GM19043 (cell line): Measurements from ENCODE around the gene OR2F1.

ENCODE experiments used
- ATAC-seq: cut with Tn5 transposase; IDR thresholded peaks from one replicate; pipeline ENCODE4 v1.9.1; 2021; ENCODE audit warnings: low read depth; ENCODE audit not compliant: unreplicated experiment

OR2F1 gene, protein sequence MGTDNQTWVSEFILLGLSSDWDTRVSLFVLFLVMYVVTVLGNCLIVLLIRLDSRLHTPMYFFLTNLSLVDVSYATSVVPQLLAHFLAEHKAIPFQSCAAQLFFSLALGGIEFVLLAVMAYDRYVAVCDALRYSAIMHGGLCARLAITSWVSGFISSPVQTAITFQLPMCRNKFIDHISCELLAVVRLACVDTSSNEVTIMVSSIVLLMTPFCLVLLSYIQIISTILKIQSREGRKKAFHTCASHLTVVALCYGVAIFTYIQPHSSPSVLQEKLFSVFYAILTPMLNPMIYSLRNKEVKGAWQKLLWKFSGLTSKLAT

DNA sequence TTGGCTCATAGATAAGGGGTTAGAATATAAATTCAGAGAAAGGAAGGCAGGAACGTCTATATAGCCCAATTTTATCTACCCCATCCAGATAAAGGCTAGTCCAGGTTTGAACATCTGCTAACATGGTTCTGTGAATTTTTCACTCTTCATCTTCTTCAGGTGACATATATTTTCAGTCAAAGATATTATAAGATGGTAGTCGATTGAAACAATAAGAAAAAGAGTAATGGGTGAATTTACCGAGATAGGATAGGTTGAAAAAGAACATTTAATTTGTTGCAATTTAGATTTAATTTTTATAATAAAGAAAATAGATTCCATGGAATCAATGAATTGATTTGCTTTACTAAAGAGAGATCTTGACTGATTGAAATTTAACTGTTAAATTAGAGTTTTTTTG, at the start of gene OR2F1:
TSS of gene OR2F1 (plus strand) at position 301 of the 400 bp plus-strand sequence. CDS start 5,127 bp downstream, outside the sequence.
- ATAC-seq = no peak

DNA sequence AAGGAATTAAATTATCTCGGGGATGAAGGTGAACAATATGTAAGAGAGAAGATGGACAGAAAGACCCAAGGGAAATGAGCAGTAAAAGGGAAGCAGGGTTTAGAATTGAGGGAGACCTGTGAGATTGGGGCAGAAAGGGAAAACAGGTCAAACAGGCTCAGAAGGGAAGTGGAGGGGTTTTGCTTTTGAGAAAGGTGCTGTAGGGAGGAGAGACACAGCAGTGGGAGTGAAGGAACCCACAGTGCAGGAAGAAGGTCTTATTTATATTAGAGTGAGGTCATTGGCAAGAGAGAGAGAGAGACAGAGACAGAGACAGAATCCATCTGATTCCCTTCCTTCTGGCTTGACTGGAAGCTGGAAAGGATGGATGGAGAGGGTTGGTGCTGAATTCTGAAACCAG, 49.1 kb upstream of the OR2F1 start:
- no peak for ATAC-seq

DNA sequence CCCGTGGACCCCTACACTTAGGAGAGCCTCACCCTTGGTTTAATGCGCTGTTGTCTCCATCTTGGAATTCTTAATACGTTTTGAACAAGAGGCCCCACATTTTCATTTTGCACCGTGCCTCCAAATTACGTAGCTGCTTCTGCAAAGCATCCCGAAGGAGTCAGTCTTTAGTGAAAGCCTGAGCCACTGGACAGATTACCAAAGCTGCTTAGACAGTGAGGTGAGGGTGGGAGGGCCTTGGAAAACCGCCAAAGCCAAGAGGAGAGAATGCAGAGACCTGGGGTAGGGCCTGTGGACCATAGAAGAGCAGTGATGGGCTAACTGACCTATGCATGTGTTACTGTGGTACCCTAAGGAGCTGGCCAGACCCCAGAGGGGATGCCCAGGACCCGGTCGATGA, 48.5 kb upstream of the OR2F1 start:
- no peak for ATAC-seq

DNA sequence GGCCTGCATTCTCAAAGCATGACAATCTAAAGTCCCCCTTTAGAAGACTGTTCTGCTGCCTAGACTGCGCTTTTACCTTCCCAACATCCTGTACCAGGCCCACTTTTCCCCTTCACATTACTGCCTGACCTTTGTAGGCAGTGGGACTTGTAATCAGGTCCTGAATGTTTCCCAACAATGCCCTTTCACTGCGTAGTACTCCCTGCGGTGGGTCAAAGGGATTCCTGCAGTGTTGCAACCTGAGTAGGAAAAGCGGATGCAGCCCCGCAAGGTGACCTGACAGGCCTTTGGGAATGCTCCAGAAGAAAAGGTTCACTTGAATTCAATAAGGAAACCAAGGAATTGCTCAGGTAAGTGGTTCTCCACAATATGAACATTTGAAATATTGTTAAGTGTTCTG, 47.7 kb upstream of the OR2F1 start:
- no peak for ATAC-seq

DNA sequence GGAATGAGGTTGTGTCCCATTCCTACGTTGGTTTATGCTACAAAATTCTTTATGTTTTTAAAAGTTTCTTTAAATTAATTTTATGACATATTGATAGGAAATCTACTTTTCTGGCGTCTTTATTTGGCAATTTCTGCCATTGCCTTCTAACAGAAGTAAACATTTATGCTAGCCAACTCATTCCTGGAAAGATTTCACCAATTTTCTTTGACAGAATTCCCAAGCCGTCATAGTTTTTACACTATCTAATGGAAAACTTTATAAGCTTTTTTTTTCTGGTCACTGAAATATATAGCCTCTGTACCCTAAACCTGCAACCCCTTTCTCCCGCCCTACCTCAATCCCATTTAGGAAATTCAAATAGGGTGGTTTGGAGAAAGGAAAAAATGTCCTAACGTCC, 46.5 kb upstream of the OR2F1 start:
- no peak for ATAC-seq

DNA sequence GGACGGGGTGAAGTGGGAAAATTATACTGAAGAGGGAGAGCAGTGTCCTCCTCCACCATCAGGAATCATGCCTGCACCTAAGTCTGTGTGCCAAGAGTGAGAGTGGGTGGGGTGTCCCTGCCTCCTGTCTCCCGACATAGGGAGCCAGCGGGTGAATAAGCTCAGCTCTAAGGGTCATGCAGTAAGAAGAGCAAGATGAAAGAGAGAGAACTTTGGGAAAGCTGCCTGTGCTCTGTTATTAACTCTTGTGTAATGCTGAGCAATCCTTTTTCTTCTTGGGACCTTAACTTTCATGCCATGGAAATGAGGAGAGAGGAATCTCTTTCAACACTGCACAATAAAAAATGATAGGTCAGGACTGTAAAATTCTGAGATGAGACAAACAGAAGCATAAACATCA, 44.8 kb upstream of the OR2F1 start:
- ATAC-seq = no peak

DNA sequence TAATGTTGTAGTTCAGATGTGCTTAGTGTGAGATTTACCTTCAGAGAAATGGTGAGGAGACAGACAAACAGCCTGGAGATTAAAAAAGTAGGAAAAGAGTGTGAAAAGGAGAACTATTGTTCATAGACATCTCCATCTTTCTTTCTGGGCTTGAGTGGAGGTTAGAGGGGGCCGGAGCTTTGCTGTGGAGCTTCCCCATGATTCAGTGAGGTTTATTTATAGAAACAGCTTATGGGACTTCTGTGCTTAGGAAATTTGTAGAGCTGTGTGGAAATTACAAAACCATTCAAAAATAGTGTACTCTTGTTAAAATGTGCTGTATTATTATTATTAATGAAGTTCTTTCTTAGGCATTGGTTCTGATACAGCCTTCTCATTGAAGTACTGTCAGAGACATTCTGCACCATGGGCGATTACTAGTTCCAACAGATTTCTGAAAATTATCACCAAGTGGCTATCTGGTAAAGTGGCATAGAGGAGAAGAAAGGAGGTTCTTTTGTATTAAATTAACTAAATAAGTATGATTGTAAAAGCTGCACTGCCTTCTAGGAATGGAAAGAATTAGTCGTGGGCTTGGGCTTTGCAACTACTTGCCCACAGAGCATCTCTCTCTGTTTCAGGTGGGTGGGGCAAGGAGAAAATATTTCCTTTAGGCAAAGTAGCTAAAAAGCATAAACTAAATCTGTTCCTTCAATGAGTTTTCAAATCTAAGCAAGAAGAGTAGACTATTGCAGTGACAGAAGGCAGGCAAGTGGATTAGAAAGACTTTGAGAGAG, 44.0 kb upstream of the OR2F1 start:
- ATAC-seq = no peak

DNA sequence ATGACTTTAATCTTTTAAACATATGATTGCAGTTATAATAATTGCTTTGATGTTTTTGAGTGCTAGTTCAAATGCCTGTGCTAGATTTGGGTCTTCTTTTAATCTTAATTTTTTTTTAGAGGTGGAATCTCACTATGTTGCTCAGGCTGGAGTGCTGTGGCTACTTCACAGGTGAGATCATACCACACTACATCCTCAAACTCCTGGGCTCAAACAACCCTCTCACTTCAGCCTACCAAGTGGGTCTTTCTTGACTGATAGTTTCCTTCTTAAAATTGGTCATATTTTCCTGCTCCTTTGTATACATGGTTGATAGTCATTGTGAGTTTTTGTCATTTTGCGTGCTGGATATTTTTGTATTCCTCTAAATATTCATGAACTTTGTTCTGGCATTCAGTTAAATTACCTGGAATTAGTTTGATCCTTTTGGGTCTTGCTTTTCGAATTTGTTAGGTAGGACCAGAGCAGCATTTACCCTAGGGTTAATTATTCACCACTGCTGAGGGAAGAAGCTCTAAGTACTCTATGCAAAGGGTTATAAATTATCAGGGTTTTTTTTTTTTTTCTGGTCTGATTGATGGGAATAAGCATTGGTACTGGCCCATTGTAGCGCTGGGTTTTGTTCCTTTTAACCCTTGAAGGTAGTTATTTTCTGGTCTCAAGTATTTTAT, 40.6 kb upstream of the OR2F1 start:
- ATAC-seq = no peak

DNA sequence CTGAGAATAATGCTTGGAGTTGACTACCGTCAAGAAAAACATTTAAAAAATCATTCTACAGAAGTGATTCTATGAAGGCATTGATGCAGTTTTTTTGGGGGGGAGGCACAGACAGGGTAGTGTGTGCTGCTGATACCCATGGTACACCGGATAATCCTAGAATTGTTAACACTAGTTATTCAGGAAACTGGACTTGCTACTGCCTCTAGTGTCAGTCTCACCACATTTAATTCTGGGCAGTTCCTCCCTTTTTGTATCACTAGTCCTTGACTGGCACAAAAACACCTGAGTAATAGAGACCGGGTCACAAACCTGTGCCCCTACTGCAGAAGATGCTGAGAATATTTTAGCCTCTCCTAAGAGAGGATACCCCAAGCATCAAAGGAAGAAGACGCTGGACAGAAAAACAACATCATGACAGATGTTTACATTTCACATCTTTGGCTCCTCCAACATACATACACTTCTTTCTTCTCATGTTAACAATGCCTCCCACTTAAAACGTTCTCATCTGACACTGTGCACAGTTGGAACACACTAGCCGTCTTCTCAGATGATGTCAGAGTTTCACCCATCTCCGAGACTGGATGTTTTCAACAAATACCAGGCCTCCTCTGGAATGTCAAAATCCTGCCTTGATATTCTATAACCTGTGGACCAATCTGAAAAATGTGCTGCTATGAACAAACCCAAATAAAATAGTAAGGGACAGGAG, 39.5 kb upstream of the OR2F1 start:
- ATAC-seq = no peak

DNA sequence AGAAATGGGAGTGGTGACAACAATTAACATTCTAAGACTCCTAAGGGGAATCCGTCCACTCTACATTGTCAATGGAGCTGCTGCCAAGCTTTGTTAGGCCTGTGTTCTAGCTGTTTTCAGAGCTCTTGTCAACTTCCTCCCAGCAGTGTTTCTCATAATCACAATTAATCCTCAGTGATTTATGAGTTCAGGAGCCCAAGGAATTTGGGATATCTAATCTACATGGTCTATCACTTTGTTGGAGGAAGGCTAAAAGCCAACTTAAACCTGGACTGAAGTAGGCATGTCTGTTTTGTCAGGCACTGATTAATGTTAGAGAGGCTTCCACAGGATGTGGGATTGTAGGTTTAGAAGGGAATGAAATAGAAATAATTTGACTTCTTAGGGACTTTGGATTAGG, 29.8 kb upstream of the OR2F1 start:
- ATAC-seq = no peak

DNA sequence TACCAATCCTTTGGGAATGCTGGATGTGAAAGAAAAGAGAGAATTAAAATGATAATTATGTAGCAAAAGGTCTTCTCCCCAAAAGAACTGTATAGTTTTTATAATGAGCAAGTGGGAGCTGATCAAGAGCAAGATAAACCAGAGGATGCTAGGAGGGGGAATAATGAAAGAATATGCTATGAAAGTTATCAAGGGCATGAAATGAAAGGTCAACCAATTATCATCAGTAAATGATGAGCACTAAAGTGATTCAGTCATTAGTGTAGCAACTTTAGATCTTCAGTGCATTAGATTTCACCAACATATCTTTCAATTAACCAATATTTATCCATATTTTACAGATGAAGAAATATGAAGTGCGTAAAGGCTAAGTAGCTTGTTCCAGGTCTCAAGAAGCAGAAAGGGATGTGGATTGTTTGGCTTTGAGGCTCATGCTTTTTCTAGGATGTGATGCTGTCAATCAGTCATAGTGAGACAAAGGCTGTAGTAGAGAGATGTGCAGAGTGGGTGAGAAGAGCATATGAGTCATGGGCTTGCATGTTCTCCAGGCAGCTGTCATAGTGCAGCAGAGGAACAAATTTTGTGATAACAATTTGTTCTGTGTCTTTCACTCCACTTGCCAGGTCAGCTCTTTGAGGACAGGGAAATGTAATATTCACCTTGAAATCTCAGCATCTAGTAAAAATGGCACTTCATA, 25.3 kb upstream of the OR2F1 start:
- no peak for ATAC-seq

DNA sequence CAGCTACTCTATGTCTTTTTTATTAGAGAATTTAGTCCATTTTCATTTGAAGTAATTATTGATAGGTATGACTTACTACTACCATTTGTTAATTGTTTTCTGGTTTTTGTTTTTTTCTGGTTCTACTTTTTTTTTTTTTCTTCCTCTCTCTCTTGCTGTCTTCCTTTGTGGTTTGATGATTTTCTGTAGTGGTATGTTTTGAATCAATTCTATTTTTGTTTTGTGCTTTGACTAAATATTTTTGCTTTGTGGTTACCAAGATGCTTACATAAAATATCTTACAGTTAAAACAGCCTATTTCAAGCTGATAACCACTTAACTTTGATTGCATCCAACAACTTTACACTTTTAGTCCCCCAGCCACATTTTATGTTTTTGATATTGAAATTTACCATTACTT, 22.9 kb upstream of the OR2F1 start:
- ATAC-seq = no peak

DNA sequence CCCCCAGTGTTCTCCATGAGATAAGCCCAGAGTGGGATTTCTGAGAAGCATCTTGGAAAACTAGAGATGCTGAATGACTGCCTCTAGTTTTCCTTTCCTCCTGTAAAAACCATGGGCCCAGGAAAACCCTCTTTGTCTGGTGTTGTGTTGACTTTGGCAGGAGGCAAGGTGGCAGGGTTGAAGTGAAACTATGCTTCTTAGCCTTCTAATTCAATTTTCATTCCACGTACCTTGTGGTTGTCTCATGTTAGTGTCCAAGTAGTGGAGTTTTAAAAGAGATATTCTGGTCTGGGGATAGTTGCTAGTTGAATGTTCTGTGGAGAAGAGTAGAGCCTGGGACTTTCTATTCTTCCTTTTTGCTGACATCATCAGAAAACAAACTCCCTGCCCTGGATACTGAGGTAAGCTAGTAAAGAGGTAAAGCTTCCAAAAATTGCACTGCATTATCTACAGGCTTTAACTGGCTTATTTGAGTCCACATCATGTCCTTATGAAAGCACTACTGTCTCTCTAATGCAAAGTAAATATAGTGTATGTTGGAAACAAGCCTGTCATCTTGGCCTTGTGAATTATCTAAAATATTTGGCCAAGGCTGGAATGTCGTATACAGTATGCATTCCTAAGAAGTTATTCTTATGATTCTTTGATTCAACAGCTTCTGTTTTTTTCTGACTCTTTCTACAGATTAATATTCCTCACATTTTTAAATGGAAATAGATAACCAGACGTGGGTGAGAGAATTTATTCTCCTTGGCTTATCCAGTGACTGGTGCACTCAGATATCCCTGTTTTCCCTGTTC, 19.9 kb upstream of the OR2F1 start, which contains the start of gene OR2F2:
TSS of gene OR2F2 (plus strand) at position 708 of the 800 bp plus-strand sequence. CDS start at position 708, 0 bp downstream.
- no peak for ATAC-seq

DNA sequence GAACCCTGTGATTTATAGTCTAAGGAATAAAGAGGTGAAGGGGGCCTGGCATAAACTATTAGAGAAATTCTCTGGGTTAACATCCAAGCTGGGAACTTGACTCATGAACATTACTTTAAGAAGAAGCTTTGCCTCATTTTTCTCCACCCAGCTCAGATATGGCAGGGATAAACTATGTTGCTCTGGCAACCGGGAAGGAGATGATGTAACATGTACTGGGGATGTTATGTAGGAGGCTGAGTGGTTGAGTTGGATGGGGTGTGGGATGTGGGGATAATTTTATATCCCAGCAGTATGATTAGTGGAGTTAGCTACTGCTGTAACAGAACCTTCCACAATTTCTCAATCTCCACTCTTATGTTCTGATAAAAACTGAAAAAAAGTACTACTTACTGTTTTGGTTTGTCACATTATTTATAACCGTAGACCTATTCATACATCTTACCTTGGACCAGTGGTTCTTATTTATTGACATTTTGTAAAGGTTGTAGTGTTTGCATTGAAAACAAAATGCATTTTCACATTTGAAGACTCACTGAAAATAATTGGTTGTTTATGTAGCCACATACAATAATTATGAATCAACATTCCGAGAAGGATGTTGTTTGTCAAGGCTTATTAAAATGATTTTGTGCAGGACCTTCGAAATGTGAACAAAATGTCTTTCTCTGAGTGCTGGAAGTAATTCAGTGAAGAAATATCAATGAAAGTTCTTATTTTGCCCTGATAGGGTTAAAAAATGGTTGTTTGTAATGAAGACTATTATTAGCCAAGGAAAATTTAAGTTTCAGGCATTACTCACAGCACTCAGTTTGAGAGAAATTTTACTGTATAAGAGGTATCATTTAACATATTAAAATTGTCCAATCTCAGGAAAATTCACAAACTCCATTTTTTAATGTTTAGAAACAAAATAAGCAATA, 18.3 kb upstream of the OR2F1 start:
- no peak for ATAC-seq

DNA sequence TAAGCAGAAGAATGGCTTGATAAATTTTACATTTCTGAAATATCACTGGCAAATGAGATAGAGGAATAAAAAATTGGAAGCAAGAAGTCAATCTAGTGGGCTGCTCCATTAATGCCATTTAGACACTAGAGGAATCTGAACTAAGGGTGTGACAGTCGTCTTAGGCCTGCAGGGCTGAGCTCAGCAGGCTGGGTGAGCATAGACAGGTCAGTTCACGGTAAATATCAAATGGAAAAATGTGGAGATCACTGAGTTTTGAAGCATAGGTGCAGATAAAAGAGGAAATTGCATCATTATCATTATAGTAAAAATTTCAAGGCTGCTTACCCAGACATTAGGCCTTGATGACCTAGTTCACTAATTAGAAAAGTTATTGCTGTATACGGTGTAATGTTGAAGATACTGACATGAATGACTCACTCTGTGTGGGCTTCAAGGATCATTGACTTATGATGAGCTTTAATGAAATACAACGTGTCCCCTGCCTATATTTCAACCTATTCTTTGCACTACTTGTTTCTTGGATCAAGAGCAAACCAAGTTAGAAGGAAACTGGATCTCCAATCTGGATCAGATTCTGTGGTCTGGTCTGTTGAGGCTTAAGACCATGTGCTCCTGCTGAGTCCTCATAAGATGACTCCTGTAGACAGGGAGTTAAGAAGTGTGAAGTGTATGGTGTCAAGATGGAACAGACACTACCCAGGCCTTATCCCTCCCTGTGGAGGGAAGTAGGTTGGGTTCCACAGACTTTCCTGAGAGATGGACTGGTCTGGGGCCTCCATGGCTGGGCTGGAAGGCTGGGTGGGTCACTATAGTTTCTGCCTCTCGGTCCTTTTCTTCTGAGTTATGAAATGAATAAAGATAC, 16.0 kb upstream of the OR2F1 start:
- ATAC-seq = no peak

DNA sequence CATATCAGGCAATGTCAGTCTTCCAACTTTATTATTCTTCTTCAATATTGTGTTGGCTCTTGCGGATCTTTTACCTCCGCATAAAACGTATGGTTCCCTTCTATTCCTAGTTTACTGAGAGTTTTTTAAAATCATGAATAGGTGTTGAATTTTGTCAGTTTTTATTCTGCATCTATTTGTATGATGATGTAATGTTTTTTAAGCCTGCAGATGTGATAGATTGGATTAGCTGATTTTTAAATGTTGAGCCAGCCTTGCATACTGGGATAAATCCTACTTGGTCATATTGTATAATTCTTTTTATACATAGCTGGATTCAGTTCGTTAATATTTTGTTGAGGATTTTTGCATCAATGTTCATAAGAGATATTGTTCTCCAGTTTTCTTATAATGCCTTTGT, 9.2 kb upstream of the OR2F1 start:
- ATAC-seq = no peak

DNA sequence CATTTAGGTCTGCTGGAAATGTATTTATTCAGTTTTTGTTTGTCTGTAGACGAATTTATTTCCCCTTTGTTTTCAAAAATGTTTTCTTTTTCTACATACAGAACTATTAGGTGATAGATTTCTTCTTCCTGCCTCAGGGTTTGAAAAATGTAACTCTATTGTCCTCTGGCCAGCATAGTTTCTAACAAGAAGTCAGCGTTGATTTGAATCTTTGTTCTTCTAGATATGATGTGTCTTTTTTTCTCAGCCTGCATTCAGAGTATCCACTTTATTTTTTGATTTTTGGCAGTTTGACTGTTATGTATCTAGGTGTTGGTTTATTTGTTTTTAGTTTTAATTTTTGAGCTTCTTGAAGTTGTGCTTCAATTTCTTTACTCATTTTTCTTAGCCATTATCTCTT, 7.5 kb upstream of the OR2F1 start:
- ATAC-seq = no peak
